Kasumi-1 (cell line): ENCODE results near the gene SCGB2B2.
"Not testable (repeated sequence)": the region's sequence is repeated elsewhere in the genome, so short reads cannot be mapped to it uniquely, and the experiment has no call there.

Experiments used
- DNase-seq, 2 experiments: peaks; one replicate each; lab custom pipeline; 2025; lab: John Stamatoyannopoulos, UW

SCGB2B2 gene

DNA sequence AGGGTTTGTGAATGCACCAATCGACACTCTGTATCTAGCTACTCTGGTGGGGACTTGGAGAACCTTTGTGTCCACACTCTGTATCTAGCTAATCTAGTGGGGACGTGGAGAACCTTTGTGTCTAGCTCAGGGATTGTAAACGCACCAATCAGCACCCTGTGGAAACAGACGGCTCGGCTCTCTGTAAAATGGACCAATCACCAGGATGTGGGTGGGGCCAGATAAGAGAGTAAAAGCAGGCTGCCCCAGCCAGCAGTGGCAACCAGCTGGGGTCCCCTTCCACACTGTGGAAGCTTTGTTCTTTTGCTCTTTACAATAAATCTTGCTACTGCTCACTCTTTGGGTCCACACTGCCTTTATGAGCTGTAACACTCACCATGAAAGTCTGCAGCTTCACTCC, 8.3 kb downstream of the SCGB2B2 start:
- not testable (repeated sequence) for DNase-seq

DNA sequence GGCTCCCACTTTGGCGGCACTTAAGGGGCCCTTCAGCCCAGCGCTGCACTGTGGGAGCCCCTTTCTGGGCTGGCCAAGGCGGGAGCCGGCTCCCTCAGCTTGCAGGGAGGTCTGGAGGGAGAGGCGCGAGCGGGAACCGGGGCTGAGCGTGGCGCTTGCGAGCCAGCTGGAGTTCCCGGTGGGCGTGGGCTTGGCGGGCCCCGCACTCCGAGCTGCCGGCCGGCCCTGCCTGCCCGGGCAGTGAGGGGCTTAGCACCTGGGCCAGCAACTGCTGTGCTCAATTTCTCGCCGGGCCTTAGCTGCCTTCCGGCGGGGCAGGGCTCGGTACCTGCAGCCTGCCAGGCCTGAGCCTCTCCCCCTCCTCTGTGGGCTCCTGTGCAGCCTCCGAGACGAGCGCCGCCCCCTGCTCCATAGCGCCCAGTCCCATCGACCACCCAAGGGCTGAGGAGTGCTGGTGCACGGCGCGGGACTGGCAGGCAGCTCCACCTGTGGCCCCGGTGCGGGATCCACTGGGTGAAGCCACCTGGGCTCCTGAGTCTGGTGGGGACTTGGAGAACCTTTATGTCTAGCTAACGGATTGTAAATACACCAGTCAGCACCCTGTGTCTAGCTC, 8.8 kb downstream of the SCGB2B2 start:
- DNase-seq, result not testable (repeated sequence)

DNA sequence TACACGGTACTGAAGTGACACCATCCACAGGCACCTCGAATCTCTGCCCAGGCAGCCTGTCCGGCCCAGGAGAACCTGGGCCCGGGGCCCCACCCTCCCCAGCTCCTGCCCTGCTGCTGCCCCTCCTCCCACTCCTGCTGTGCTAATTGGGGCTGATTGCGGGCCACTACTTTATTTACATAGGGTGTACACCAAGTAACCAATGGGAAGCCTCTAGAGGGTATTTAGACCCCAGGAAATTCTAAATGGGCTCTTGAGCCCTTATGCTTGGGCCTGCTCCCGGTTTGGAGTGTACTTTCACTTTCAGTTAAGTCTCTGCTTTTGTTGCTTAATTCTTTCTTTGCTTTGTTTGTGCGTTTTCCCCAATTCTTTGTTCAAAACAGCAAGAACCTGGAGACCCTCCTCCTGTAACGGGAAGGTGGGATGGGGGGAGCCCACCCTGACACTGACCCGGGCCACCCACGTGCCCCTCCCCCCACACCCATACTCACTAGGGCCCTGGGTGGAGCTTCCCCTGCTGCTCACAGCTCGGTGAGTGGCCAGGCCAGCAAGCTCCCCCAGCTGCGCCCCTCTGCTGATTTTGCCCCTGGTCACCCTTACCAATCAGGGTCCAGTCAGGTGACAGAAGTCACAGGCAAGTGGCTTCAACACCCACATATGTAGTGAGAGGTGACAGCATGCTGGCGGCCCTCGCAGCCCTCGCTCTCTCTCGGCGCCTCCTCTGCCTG, 9.4 kb downstream of the SCGB2B2 start:
- DNase-seq, result no peak

DNA sequence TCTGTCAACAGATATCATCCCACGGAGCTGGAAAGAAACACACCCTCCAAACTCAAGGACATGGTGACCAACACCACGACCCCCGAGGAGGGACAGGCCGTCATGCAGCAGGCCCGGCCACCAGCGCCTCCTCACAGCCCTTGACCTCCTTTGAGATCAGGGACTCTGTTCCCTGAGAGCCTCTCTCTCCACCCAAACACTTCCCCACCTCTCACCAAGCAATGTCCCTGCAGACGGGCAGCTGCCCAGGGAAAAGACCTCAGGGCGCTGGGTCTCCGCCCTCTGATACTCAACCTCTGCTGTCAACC, 10.0 kb downstream of the SCGB2B2 start:
- DNase-seq, result no peak

DNA sequence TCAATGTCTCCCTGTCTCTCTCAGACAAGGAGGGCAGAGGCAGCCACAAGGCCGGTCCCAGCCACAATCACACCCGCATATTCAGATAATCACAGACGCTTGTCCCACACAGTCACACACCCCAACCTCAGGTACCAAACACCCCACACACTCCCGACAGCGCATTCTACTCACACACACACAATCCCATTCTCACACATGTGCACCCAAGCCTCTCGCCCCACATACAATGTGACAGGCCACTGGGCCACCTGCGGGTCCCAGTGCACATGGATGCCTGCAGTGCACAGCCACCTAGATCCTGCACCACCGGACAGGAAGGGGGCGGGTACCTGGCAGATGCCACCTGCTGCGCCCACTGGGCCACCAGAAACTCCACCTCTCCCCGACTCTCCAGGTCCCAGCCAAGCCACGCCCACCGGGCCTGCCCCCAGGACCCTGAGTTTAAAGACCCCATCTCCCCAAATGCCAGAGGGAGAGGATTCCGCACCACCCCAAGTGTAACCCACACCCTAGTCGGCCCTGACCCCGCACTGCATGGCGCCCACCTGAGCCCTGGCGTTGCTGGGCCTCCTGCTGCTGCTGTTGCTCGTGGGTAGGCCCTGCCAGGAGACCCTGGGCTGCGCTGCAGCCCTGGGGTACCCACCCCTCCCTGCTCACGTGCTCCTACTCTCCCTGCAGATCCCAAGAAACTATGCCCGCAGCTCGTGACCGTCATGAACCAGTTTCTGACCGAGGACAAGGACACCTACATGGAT, 10.6 kb downstream of the SCGB2B2 start:
- no peak for DNase-seq

DNA sequence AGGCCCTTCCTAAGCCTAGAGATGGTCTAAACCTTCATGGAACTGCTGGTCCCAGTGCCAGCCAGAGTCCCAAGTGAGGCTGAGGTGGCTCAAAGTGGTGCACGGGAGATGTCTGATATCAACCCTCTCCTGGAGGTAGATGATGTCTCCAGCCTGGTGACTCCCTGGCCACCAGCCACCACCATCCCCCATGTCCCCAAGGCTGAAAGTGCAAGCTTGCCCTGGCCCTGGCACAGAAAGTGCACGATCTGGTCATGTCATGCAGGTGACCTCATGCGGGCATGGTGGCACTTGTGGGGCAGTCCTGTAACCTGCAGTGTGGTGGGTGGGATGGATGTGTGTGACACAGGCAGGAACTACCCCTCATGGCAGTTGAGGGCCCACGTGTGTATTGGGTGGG, 11.7 kb downstream of the SCGB2B2 start:
- DNase-seq, result not testable (repeated sequence)

DNA sequence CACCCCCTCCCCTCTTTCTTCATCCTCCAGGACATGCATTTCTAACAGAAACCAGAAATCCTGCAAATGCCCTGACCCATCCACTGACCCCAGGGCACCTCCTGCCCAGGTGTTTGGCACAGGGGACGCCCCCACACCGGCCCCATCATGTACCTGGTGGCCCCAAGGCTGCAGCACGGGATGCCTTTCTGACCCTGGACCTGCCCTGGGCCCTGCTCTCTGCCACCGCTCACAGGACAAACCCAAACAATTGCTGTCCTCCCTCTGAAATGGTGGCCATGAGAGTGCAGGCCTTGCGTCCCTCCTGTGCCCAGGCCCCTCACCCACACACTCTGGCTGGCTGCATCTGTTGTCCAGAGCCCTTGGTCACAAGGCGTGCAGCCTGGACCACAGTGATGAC, 12.1 kb downstream of the SCGB2B2 start:
- no peak for DNase-seq

DNA sequence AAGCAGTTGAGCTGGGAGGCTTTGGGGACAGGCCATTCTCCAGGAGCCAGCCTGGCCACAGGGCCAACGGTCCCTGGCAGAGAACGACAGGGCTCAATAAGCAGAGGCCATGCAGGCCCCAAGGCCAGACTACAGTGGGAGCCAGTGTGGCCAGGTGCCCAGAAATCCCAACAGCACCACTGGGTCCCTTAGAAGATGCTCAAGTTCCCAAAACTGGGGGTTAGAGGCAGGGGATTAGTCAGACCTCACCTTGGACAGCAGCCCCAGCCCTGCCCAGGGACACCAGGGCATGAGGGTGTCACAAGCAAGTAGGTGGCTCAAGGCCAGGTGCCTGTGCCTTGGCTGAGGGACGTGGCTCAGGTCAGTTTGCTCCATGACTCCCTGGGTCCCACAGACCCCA, 12.8 kb downstream of the SCGB2B2 start:
- no peak for DNase-seq

DNA sequence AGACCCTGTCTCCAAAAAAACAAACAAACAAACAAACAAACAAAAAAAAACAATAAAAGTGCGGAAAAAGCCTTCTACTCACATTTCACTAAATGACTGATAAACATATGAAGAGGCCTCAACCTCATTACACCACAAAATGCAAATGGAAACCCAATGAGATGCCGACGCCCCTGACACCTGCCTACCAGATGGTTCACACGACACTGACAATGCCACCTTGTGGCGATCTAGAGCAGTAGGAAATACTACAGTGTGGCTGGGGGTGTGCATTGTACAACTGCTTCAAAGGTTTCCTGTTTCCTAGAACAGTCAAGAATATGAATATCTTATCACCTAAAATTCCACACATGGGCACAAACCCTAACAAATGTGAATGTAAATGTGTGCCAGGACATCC, 14.0 kb downstream of the SCGB2B2 start:
- DNase-seq, result peak; percentile 10 to 27

DNA sequence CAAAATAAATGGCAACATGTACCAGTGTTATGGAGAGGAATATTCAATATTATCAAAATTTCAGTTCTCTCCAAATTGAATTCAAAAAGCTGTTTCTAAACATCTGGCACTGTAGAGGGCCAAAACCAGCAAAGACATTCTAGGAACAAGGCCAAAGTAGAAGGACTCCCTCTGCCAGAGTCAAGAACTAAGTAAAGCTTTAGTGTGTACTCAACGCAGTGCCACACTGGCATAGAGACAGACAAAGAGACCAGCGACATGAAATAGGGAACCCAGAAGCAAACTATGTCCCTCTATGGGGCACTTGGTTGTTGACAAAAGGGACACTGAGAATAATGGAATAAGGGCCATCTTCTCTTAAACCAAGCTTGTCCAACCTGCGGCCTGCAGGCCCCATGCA, 15.6 kb downstream of the SCGB2B2 start:
- DNase-seq, result no peak

DNA sequence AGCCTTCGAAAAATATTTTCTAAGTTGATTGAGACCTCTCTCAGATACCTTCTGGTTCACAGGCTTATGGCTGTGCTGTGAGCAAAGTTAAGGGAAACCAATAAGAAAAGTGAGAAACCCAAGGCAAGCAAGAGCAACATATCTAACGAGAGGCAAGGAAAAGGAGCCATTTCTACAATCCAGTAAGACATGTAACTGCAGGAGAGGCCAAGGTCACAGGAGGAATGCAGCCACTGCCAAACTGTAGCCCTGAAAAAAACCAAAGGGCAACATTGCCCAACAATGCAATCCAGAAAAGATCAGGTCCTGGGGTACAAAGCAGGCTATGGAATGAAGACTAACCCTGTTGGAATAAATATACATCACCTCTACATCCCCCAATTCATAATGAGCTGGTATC, 21.3 kb downstream of the SCGB2B2 start:
- no peak for DNase-seq

DNA sequence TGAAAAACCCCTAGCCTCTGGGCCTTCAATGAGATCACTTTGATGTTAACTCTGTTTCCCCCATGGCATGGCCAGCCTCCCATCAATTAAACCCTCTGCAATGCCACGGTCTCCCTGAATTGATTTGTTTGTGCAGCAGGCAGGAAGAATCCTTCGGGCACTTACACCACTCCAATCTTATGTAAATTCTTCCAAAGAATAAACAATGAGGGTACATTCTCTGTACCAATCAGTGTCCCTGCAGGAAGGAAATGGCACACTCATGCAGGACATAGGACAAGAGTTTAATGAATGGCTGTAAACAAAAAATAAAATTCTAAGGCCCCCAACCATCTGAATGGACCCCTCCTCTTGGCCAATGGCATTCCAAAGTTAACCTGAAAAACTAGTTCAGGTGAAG, 22.2 kb downstream of the SCGB2B2 start:
- DNase-seq, result no peak

DNA sequence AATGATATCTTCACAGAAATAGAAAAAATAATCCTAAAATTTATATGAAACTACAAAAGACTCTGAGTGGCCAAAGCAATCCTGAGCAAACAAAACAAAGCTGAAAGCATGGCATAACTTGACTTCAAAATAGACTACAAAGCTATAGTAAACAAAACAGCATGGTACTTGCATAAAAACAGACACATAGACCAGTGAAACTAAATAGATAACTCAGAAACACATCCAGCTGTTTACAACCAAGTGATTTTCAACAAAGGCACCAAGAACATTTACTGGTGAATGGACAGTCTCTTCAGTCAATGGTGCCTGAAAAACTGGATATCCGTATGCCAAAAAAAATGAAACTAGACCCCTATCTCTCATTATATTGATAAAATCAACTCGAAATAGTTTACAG, 25.2 kb downstream of the SCGB2B2 start:
- DNase-seq, result no peak

DNA sequence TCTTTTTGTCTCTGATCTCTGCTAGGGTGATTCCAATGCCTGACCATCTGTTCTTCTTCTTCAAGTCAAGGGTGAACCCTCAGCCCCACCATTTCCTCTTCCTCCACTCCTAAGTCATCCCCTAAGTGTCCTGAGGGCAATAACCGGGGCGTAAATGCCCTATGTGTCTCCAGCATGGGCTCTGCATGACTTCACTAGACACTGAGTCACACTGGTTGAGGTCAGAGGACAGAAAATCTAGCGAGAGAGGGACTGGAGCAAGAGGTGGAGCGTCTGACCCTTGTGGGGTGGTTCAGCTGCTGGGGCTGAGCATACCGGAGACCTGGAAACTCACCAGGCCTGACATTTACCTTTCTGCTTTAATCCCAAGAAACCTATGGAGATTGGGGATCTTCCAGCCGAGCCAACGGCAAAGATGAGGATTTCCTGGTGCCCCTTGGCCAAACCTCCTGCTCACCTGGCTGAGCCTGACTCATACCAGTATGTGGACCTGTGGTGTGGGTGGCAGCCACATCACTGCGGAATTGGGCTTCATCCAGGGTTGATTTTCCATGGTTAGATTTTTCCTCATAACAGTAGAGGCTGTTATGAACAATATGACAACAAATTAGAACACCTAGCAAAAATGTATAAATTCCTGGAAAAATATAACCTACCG, 26.9 kb downstream of the SCGB2B2 start:
- no peak for DNase-seq

DNA sequence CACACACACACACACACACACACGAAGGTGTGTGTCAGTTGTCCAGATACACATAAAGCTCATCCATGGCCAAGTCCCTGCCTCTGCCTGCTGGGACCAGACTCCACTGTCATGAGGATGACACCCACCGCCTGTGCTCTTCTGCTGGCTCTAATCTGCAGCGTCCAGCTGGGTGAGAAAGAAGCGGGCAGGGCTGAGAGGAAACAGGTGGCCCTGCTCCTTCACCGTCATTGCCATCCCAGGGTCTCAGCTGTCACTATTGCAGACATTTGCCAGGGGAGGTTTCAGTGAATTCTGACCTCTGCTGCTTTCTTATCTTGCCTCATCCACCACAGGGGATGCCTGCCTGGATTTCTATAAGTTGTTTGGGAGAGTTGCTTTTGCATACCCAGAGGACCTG, 31.4 kb downstream of the SCGB2B2 start:
- DNase-seq, result no peak

DNA sequence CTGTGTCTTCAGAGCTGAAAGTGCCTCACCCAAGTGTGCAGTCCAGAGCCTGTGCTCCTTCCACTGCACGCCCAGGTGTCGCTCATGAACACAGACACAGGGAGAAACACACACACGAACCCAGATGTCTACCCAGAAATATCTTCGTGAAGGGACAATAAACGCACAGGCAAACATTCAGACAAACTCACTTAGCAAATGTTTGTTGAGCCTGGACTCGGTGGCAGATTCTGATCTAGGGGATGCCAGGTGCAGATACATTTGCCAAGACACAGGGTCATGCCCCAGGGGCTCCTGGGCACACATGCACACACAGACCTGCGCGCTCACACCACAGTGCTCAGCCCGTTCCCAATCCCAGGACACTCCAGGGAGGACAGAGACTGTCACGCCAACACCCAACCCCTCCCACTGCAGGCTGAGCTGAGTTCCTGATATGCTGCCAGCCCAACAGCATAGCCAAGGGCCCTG, 31.9 kb downstream of the SCGB2B2 start:
- DNase-seq, result no peak

DNA sequence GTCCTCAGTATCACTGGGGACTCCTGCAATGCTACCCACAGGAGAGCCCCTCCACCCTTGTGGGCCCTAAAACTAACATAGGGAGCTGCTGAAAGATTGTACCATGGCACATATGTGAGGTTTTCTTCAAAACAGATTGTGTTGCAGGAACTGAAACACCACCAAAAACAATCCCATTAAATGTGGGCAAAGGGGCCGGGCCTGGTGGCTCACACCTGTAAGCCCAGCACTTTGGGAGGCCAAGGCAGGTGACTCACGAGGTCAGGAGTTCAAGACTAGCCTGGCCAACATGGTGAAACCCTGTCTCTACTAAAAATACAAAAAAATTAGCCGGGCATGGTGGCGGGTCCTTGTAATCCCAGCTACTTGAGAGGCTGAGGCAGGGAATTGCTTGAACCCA, 34.7 kb downstream of the SCGB2B2 start:
- no peak for DNase-seq

DNA sequence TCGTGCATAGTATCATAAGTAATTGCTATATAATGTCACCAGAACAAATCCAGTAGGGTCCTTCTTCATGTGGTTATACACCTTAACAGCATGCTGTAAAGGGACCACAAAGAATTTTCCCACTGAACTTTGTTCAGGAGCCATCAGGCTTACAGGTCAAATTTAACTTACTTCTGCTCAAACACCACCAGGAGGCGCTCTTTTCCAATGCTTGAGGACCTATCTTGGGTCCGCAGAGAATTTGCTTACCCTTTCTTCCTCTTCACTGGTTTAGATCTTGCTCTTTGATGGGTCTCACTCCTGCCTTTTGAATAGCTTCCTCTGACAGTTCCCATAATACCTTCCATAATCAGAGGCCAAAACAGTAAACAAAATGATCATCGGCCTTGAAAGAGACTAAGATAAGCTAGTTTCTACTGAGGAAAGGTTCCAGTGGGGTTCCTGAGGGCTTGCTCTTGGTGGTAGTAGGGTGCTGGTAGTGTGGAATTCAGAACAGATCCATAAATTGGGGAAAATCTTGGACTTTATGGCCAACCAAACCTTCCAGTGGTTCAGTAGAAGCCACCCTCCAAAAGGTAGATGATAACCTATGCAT, 37.4 kb downstream of the SCGB2B2 start:
- peak; percentile 76 to 78 for DNase-seq

DNA sequence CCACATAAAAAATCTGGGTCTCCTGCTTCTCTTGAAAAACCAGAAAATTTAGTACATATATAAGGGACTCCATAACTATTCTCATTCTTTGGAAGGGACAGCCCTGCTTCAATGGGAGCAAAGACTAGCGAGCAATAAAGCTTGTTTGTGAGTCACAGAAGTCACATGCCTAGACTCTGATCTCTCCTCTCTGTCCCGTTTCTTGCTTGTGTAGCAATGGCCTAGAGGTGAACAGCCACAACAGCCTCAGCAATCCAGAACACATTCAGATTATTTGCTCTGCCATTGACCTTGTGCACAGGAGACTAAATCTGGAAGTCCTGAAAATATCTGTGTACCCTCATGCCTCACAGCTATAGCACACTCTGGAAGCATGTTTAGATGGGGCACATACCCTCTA, 43.2 kb downstream of the SCGB2B2 start:
- no peak for DNase-seq
